GM18498 (cell line): Measurements from ENCODE around the gene MEGF6.

Experiments used
- ATAC-seq: cut with Tn5 transposase; IDR thresholded peaks from one replicate; pipeline ENCODE4 v1.9.1; 2021; ENCODE audit warnings: mild to moderate bottlenecking, moderate library complexity; ENCODE audit not compliant: unreplicated experiment

MEGF6 gene

DNA sequence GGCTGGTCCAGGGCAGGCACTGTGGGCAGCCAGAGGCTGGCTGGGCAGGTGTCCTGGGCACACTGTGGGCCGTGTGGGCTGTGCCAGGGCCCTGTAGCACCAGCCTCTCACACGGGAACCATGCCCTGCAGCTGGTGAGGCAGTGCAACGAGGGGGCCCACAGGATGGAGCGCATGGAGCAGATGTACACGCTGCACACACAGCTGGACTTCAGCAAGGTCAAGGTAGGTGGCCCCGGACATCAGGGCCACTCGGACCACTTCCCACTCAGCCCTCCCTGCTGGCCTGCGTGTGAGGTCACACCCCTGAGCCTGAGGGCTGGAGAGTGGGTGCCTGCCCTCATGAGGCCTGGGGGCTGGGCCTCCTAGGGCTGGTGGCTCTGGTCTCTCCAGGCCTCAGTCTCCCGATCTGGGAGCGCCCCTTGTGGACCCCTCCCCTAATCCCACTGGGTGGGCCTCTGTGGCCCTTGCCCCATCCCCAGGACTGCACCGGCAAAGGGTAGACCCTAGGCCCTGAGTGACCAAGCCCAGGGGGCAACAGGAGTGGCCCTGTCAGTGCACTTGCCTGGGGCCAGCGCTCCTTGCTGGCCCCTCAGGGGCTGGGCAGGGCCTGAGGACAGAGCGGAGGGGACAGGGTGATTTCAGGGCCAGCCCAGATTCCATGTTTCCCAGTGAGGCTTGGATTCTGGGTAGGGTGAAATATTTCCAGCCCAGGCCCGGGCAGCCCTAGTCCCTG lies 135.3 kb downstream of the MEGF6 start:
- ATAC-seq, result no peak

- ATAC-seq, result no peak
Measured at GRCh38 chr1:3474421-3474820, 136.9 kb downstream of the MEGF6 start.

DNA sequence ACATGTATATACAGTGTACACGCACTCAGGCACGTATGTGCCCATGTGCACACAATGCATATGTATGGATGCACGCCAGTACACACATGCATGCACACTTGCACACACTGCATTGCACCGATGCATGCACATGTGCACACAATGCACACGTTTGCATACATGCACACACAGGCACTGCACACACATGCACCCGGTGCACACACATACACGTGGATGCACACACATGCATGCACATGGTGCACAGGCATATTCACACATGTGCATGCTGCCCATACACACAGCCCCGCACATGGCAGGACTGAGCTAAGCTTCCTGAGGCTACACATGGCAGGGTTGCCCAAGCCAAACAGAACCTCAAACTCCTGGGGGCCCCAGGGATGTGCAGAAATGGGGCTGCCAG lies 137.3 kb downstream of the MEGF6 start:
- ATAC-seq, result no peak

DNA sequence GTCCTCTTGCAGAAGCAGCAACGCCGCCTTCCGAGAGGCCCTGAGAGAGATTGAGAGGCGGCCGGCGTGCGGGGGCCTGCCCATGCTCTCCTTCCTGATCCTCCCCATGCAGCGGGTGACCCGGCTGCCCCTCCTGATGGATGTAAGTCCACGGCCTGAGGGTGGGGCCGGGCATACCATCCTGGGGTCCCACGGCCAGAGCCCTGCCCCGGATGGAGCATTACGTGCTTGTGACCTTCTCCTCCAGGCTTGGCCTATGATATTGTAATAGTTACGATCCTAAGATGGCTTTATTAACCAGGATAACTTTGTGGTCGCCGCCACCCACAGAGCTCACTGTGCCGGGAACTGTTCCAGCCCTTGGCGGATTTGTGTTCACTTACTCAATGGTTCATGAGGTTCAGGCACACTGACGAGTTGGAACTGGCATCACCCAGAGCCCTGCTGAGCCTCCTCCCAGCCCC lies 137.9 kb downstream of the MEGF6 start:
- ATAC-seq, result no peak

DNA sequence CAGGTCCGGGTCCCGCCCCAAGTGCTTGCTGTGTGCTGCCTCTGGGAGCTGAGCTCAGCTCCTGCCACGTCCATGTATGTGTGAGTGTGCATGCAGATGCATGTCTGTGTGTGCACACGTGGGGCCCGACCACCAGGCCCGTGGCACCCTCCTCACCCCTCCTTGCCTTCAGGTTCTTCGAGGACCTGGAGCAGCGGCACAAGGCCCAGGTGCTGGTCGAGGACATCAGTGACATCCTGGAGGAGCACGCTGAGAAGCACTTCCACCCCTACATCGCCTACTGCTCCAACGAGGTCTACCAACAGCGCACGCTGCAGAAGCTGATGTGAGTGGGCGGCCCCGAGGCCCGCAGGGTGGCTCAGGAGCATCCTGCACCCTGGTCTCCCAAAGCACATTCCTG lies 138.4 kb downstream of the MEGF6 start:
- no peak for ATAC-seq

- no peak for ATAC-seq
Measured at GRCh38 chr1:3472088-3472850, 139.0 kb downstream of the MEGF6 start.

GRCh38 chr1:3471356-3472087 lies 139.8 kb downstream of the MEGF6 start:
- no peak for ATAC-seq

- ATAC-seq, result no peak
Measured at GRCh38 chr1:3470650-3471355, 140.5 kb downstream of the MEGF6 start.

- ATAC-seq, result no peak
Measured at GRCh38 chr1:3469849-3470649, 141.3 kb downstream of the MEGF6 start.

DNA sequence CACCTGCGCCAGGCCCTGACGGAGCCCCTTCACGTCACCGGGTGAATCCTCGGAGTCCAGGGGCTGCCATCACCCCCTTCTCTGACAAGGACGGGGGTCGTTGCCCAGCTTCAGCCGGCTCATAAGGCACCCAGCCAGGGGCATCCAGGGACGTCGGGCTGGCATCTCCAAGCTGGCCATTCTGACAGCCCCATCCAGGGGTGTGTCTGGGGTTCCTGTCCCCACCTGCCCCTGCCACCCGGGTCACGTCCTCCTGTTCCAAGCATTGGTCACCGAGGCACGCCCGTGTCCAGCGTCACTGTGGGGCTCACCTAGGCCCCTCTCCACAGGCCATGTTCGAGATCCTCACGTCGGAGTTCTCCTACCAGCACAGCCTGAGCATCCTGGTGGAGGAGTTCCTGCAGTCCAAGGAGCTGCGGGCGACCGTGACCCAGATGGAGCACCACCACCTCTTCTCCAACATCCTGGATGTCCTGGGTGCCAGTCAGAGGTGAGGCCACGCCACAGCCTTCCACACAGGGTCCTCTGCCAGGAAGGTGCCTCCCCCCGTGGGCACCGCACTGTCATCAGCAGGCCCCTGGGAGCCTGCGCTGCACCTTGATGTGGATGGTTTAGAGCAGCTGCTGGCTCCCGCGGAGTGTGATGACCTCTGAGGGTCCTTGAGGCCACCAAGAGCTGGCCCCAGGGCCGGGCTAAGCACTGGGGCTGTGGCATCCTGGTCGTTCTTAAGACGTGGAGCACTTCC lies 142.0 kb downstream of the MEGF6 start:
- ATAC-seq, result no peak

GRCh38 chr1:3468236-3469103 lies 142.8 kb downstream of the MEGF6 start:
- ATAC-seq, result no peak

DNA sequence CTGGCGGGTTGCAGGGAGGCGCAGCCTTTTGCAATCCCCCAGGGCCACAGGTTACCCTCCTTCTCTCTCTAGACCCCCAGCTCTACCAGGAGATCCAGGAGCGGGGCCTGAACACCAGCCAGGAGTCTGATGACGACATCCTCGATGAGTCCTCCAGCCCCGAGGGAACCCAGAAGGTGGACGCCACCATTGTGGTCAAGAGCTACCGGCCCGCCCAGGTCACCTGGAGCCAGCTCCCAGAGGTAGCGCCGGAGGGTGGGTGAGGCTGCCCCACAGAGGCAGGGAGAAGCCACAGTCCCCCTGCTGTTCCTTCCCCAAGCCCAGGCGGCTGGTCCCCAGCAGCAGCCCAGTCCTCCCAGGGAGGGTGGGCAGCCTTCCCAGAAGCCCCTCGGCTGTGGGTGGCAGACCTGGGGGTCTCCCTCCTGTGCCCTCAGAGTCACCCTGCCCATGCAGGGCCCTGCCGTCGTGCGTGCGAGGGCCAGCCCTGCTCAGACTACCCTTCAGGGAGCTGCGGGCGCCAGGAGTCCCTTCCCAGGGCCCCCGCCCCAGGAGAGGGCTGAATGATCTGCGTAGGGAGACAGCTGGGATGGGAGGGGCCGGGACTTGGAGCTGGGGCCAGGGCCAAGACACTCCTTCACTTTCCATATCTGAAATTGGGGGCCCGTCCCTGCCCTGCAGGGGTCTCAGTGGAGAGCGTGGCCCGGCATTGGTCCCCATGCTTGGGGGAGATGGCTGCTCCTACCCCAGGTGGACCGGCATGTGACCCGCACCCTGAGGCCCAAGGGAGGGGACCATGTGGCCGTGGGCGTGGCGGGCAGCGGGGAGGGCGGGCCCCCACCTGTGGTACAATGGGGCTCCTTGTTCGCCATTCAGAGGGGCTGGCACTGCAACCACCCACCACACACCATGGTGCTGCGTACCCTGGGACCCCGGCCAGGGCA lies 143.9 kb downstream of the MEGF6 start:
- ATAC-seq, result no peak

DNA sequence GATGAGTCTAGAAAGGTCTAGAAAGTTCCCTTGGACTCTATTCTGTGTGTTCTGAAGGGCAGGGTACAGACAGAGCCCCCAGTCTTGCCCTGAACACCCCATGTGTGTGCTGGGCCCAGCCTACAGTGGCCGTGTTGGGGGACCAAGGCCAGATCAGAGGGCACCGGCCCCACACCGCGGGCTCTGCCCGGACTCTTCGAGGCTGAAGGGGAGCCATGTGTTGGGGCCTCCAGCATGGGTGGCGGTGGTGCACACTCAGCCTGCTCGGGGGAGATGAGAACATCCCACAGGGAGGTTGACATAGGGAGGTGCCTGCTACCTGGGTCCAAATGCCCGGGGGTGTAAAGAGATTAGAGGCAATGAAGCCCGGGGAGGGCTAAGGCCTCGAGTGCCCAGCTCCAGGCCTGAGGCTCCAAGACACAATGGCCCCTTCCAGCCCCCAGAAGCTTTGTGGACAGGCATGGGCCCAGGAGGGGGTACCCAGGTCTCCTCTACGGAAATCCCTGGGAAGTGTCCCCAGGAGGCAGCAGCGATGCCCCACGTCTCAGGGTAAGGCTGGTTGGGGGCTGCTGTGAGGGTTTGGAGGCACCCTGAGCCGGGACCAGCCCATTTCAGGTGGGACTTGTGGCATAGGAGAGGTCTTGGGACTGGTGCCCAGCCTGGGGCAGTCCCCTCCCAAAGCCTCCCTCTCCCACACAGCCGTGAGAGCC lies 144.8 kb downstream of the MEGF6 start:
- no peak for ATAC-seq

DNA sequence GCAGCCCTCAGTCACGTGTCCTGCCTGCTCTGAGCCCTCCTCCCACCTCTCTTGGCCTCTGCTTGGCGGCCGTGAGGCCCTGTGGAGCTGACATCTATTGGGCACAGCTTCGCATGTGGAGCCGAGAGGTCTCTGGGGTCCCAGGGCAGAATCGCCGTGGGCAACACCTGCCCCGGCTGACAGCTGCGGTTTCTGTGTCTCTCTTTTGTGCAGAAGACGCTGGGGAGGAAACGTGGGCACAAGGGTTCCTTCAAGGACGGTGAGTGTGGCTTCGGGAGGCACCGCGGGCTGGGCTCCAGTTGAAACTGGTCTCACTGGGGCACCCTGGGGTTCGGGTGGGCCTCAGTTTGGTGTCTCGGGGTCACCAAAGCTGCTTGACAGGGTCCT lies 145.4 kb downstream of the MEGF6 start:
- ATAC-seq, result no peak

DNA sequence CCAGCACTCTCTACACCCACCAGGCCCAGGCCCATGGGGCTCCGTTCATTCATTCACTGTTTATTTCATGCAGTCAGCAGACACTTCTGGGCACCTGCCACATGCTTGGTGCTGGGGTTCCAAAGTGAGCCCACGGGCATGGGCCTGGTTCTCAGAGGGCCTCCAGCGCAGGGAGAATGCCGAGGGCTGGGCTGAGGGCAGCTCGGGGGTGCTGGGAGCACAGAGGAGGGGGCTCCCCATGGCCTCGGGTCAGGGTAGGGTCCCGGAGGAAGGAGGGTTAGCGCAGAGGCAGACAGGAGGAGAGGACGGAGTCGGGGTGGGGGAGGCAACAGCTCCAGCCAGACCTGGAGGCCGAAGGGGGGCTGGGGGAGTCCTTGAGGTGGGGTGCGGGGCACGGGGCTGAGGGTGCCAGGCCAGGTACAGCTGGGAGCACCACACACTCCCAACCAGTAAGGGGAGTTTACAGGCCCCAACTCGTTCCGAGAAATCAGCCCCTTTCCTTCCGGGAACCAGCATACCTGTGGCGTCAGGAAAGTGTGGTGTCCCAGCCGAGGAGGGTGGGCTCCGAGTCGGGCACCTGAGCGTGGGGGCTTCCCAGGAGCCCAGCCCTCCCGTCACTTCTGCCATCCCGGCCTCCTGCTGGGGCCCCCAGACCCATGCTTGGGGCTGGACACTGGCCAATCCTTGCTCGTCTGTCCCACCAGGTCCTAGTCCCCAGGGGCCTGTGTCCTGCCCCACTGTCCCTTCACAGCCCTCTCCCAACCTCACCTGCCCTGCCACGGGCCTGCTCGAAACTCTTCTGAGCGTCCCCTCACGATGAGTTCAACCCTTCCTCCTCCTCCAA lies 146.0 kb downstream of the MEGF6 start:
- ATAC-seq, result no peak

DNA sequence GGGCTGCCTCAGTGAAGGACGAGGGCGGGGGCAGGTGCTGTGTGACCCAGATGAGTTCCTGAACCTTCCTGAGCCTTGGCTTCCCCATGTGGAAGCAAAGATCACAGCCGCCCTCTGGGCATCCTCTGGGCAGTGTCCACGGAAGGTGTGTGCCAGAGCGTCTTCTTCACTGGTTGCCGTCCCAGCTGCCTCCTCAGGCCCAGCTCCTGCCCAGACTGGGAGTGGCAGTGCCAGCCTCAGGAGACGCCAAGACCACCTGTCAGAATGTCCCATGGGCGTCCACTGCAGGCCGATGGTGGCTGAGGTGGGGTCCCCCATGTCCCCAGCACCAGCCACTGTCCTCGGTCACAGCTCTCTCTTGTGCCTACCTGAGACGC lies 146.7 kb downstream of the MEGF6 start:
- no peak for ATAC-seq
